ENCODE measurements around the gene NOL3.

Gene NOL3

DNA sequence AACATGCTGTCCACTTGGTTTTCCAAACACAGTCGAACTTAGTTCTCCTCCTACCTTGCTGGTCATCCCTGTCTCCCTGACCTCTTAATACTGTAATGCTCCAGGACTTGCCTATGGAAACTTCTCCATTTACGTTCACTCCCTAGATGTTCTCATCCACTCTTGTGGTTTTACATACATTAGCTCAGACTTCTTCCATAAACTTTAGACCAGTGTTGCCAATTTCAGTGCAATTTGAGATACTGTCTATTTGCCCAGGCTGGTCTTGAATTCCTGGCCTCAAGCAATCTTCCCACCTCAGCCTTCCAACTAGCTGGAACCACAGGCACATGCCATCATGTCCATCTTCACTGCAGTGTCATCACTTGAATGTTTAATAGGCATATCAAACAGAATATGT, 11.9 kb downstream of the NOL3 start:
- Histone ChIP-seq H3K4me2 (ENCODE audit: low read depth, low read length, poor library complexity, severe bottlenecking) (peak overlapping the region; percentile 96), H3K9me2 (replicated peaks; ENCODE audit: low read depth, low read length) (no peaks in the 10 kb centered on the region), H4K20me1 (ENCODE audit: insufficient read depth, low read length, poor library complexity, severe bottlenecking) (peaks cover 20% of the 10 kb centered on the region), H3K4me1 (ENCODE audit: insufficient read depth, low read length, poor library complexity, severe bottlenecking) (peaks cover 18% of the 10 kb centered on the region), H2AFZ (ENCODE audit: low read length) (no peak overlapping the region), H3K9me3 (ENCODE audit: insufficient read depth, low read depth, low read length) (no peaks in the 10 kb centered on the region), H3K27me3 (ENCODE audit: insufficient read depth, low read length, poor library complexity, severe bottlenecking) (no peaks in the 10 kb centered on the region), H3K9ac (ENCODE audit: low read depth, low read length, poor library complexity, severe bottlenecking) (peak overlapping the region; percentile 74), H3F3A (ENCODE audit: low read depth) (no peaks in the 10 kb centered on the region), H3K36me3 (ENCODE audit: insufficient read depth, low read length) (no peaks in the 10 kb centered on the region), H3K79me2 (ENCODE audit: insufficient read depth, low read length) (peaks cover 25% of the 10 kb centered on the region), H3K4me3 (ENCODE audit: low read length, poor library complexity, severe bottlenecking) (peak overlapping the region; percentile 90)
- TF ChIP-seq, protein P1, sequence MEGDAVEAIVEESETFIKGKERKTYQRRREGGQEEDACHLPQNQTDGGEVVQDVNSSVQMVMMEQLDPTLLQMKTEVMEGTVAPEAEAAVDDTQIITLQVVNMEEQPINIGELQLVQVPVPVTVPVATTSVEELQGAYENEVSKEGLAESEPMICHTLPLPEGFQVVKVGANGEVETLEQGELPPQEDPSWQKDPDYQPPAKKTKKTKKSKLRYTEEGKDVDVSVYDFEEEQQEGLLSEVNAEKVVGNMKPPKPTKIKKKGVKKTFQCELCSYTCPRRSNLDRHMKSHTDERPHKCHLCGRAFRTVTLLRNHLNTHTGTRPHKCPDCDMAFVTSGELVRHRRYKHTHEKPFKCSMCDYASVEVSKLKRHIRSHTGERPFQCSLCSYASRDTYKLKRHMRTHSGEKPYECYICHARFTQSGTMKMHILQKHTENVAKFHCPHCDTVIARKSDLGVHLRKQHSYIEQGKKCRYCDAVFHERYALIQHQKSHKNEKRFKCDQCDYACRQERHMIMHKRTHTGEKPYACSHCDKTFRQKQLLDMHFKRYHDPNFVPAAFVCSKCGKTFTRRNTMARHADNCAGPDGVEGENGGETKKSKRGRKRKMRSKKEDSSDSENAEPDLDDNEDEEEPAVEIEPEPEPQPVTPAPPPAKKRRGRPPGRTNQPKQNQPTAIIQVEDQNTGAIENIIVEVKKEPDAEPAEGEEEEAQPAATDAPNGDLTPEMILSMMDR (conservative IDR thresholded peaks at IDR 0.05; ENCODE audit: low read length): no peak

DNA sequence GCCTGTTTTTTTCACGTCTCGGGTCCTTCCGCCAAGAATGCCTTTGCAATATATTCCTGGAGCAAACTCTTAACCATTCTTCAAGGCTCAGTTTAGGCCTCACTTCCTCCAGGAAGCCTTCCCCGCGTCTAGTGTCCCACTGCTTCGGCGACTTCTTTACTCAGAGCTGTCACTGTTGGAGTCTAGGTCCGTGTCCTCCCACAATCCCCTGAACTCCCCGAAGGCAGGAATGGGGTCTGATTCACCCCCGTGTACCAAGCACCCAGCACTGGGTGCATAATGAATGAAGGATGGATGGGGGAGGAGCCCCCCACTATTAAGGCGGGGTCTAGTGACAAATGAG, 12.9 kb downstream of the NOL3 start:
- Histone ChIP-seq H3K79me2 (ENCODE audit: insufficient read depth, low read length) (peaks cover 25% of the 10 kb centered on the region), H3K4me1 (ENCODE audit: insufficient read depth, low read length, poor library complexity, severe bottlenecking) (peaks cover 18% of the 10 kb centered on the region), H3K4me2 (ENCODE audit: low read depth, low read length, poor library complexity, severe bottlenecking) (peak overlapping the region; percentile 96), H2AFZ (ENCODE audit: low read length) (peak overlapping the region; percentile 98), H3K4me3 (ENCODE audit: low read length, poor library complexity, severe bottlenecking) (peak overlapping the region; percentile 90), H4K20me1 (ENCODE audit: insufficient read depth, low read length, poor library complexity, severe bottlenecking) (peaks cover 20% of the 10 kb centered on the region), H3K9me2 (replicated peaks; ENCODE audit: low read depth, low read length) (no peaks in the 10 kb centered on the region), H3F3A (ENCODE audit: low read depth) (no peaks in the 10 kb centered on the region), H3K27me3 (ENCODE audit: insufficient read depth, low read length, poor library complexity, severe bottlenecking) (no peaks in the 10 kb centered on the region), H3K9ac (ENCODE audit: low read depth, low read length, poor library complexity, severe bottlenecking) (peak overlapping the region; percentile 74), H3K9me3 (ENCODE audit: insufficient read depth, low read depth, low read length) (no peaks in the 10 kb centered on the region), H3K36me3 (ENCODE audit: insufficient read depth, low read length) (no peaks in the 10 kb centered on the region)
- TF ChIP-seq, protein P1 (conservative IDR thresholded peaks at IDR 0.05; ENCODE audit: low read length): no peak

DNA sequence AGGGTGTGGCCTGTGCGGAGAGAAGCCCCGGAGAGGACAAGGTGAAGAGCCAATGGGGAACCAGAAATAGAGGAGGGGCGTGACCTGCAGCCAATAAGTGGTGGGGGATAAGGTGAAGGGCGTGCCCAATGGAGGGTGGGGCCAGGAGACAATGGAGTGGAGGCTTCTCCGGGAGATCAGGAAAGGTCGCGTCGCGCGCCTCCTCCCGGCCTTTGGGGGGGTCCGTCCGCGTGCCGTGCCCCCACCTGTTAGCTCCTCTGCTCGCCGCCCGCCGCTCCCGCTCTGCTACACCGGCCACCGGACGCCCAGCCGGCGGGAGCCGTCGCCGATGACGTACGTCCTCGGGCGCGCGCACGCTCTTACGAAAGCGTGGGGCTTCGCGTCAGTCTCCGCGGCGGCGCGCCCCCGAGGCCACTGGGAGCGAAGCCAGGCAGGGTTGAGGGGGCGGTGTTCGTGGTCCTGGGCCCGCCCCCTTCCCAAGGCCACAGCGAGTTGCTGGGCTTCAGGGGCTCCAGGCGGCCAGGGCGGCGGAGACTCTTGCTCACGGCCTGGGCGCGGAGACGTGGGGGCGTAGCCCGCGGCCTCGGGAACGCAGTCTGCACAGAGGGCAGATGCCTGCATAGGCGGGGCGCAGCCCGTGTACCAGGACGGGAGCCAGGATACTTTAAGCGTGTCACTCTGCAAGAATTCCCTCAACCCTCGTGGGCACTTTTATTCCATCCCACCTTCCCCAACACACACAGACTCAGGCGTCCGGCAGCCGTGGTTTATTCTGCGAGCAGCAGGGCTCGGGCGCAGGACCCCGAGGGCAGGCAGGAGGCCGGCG, 13.5 kb downstream of the NOL3 start, which contains the start of gene MATCAP1:
Gene MATCAP1, minus strand, starts transcription at position 337 of the 826 bp plus-strand sequence. CDS start 3,353 bp downstream, outside the sequence.
- peak within 1 kb of the TSS; percentile 74 for H3K9ac ChIP-seq (ENCODE audit: low read depth, low read length, poor library complexity, severe bottlenecking)
- peak within 1 kb of the TSS; percentile 98 for H2AFZ ChIP-seq (ENCODE audit: low read length)
- H3K79me2 ChIP-seq (ENCODE audit: insufficient read depth, low read length): peaks cover 25% of the 10 kb centered on the region
- peaks cover 17% of the 10 kb centered on the region for H3K4me1 ChIP-seq (ENCODE audit: insufficient read depth, low read length, poor library complexity, severe bottlenecking)
- no peaks in the 10 kb centered on the region for H3K9me2 ChIP-seq (replicated peaks; ENCODE audit: low read depth, low read length)
- no peaks in the 10 kb centered on the region for H3K27me3 ChIP-seq (ENCODE audit: insufficient read depth, low read length, poor library complexity, severe bottlenecking)
- no peaks in the 10 kb centered on the region for H3K36me3 ChIP-seq (ENCODE audit: insufficient read depth, low read length)
- H4K20me1 ChIP-seq (ENCODE audit: insufficient read depth, low read length, poor library complexity, severe bottlenecking): peaks cover 20% of the 10 kb centered on the region
- H3K9me3 ChIP-seq (ENCODE audit: insufficient read depth, low read depth, low read length): no peaks in the 10 kb centered on the region
- H3K4me2 ChIP-seq (ENCODE audit: low read depth, low read length, poor library complexity, severe bottlenecking): peak within 1 kb of the TSS; percentile 96
- peak within 1 kb of the TSS; percentile 90 for H3K4me3 ChIP-seq (ENCODE audit: low read length, poor library complexity, severe bottlenecking)
- TF ChIP-seq EZH2phosphoT487 (IDR thresholded peaks at IDR 0.05; ENCODE audit: borderline replicate concordance): no peak
- TF ChIP-seq, protein P1 (conservative IDR thresholded peaks at IDR 0.05; ENCODE audit: low read length): no peak
- no peaks in the 10 kb centered on the region for H3F3A ChIP-seq (ENCODE audit: low read depth)
